ENCODE data around the gene RACK1. TPM values are rescaled to one million over a fixed set of nuclear protein-coding genes. Genes with fewer than 3 reads are reported as not detected.

The RACK1 gene
- total and polyA plus RNA-seq, 2 of the 13 experiments (the other 11 are each of a cell fraction or from before 2014, with no cell fraction given): 2,514 to 6,141 TPM

DNA sequence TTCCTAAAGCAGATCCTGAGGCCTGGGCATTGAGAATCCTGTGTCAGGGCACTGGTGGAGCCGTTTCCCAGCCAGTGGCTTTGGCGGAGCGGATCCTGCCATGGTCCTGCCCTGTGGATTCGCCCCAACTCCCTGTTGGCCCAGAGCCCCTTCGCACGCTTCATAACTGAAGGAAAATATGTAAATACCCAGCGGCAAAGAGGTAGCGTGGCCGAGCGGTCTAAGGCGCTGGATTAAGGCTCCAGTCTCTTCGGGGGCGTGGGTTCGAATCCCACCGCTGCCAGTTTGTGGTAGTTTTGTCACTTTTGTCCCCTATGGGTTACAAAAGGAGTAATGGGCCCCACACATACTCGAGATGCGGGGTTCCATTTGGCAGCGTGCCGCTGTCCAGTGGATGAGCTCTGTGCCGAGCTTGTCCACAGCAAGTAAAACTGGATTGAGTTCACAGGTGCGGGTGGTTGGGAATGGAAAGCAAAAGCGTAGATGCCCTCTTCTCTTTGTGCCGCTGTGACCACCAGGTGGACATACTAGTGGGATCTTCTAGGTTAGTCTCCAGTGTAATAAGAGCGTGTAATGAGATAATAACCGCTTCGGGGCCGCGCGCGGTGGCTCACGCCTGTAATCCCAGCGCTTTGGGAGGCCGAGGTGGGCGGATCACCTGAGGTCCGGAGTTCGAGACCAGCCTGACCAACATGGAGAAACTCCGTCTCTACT is 56.0 kb downstream of the RACK1 start (continued):
- peak; percentile 77; the same call in 1 of the 2 replicates for TF ChIP-seq ZBTB20 (CRISPR knock-in tag; IDR thresholded peaks at IDR 0.05; ENCODE audit: borderline replicate concordance, low read depth)
- TF ChIP-seq ZNF879 (CRISPR knock-in tag; IDR thresholded peaks at IDR 0.05): no peak
- TF ChIP-seq HMG20B (CRISPR knock-in tag; conservative IDR thresholded peaks at IDR 0.05): no peak
- no peak for TF ChIP-seq ZMAT3 (CRISPR knock-in tag; conservative IDR thresholded peaks at IDR 0.05)
- TF ChIP-seq ELK4 (CRISPR knock-in tag; IDR thresholded peaks at IDR 0.05; ENCODE audit: borderline replicate concordance): no peak
- peak; percentile 88; the same call in 1 of the 2 replicates for TF ChIP-seq HOXA5 (CRISPR knock-in tag; IDR thresholded peaks at IDR 0.05)
- TF ChIP-seq, protein P1, sequence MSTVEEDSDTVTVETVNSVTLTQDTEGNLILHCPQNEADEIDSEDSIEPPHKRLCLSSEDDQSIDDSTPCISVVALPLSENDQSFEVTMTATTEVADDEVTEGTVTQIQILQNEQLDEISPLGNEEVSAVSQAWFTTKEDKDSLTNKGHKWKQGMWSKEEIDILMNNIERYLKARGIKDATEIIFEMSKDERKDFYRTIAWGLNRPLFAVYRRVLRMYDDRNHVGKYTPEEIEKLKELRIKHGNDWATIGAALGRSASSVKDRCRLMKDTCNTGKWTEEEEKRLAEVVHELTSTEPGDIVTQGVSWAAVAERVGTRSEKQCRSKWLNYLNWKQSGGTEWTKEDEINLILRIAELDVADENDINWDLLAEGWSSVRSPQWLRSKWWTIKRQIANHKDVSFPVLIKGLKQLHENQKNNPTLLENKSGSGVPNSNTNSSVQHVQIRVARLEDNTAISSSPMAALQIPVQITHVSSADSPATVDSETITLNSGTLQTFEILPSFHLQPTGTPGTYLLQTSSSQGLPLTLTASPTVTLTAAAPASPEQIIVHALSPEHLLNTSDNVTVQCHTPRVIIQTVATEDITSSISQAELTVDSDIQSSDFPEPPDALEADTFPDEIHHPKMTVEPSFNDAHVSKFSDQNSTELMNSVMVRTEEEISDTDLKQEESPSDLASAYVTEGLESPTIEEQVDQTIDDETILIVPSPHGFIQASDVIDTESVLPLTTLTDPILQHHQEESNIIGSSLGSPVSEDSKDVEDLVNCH (CRISPR knock-in tag; IDR thresholded peaks at IDR 0.05): 0 out of 2 replicates have a peak, but pooled peaks have one; percentile 61
- peak; percentile 97 for TF ChIP-seq CHD4 (IDR thresholded peaks at IDR 0.05; ENCODE audit: borderline replicate concordance, low read length)
- TF ChIP-seq, protein P2, sequence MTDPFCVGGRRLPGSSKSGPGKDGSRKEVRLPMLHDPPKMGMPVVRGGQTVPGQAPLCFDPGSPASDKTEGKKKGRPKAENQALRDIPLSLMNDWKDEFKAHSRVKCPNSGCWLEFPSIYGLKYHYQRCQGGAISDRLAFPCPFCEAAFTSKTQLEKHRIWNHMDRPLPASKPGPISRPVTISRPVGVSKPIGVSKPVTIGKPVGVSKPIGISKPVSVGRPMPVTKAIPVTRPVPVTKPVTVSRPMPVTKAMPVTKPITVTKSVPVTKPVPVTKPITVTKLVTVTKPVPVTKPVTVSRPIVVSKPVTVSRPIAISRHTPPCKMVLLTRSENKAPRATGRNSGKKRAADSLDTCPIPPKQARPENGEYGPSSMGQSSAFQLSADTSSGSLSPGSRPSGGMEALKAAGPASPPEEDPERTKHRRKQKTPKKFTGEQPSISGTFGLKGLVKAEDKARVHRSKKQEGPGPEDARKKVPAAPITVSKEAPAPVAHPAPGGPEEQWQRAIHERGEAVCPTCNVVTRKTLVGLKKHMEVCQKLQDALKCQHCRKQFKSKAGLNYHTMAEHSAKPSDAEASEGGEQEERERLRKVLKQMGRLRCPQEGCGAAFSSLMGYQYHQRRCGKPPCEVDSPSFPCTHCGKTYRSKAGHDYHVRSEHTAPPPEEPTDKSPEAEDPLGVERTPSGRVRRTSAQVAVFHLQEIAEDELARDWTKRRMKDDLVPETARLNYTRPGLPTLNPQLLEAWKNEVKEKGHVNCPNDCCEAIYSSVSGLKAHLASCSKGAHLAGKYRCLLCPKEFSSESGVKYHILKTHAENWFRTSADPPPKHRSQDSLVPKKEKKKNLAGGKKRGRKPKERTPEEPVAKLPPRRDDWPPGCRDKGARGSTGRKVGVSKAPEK (CRISPR knock-in tag; IDR thresholded peaks at IDR 0.05; ENCODE audit: borderline replicate concordance): peak; percentile 92
- TF ChIP-seq RFXANK (CRISPR knock-in tag; IDR thresholded peaks at IDR 0.05): 0 out of 2 replicates have a peak, but pooled peaks have one; percentile 32
- no peak for TF ChIP-seq THAP9 (CRISPR knock-in tag; IDR thresholded peaks at IDR 0.05; ENCODE audit: borderline replicate concordance)
- TF ChIP-seq TARDBP (CRISPR knock-in tag; IDR thresholded peaks at IDR 0.05): peak; percentile 79
- TF ChIP-seq KDM6A (CRISPR knock-in tag; IDR thresholded peaks at IDR 0.05; ENCODE audit: low read depth): no peak
- no peak for TF ChIP-seq ZNF468 (CRISPR knock-in tag; IDR thresholded peaks at IDR 0.05)
- no peak for TF ChIP-seq ZNF484 (CRISPR knock-in tag; IDR thresholded peaks at IDR 0.05; ENCODE audit: borderline replicate concordance, low read depth)
- no peak for TF ChIP-seq ZNF451 (CRISPR knock-in tag; IDR thresholded peaks at IDR 0.05)

Measured in HepG2 (cell line).